ENCODE data around the gene SLFN11.

DNA sequence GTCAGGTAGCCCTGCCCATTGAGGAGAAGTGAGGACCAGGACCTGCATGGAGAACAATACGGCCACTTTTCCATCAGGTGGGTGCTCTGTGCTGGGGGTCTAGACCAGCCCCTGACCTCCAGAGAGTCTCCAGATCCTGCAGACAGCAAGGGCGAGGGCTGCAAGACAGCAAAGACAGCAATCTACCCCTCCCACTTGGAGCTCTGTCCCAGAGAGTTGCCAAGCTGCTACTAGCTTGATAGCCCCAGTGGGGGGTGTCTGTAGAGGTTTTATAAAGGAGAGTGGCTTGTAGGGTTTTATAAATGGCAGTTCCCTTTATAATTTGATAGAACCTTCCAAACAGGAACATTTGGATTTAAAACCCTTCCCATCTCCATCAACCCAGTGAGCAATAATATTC is 16.7 kb upstream of the SLFN11 start:
- no peak for TF ChIP-seq EZH2 (IDR thresholded peaks at IDR 0.05; ENCODE audit: low read depth, unreplicated experiment)
- TF ChIP-seq, protein P1, sequence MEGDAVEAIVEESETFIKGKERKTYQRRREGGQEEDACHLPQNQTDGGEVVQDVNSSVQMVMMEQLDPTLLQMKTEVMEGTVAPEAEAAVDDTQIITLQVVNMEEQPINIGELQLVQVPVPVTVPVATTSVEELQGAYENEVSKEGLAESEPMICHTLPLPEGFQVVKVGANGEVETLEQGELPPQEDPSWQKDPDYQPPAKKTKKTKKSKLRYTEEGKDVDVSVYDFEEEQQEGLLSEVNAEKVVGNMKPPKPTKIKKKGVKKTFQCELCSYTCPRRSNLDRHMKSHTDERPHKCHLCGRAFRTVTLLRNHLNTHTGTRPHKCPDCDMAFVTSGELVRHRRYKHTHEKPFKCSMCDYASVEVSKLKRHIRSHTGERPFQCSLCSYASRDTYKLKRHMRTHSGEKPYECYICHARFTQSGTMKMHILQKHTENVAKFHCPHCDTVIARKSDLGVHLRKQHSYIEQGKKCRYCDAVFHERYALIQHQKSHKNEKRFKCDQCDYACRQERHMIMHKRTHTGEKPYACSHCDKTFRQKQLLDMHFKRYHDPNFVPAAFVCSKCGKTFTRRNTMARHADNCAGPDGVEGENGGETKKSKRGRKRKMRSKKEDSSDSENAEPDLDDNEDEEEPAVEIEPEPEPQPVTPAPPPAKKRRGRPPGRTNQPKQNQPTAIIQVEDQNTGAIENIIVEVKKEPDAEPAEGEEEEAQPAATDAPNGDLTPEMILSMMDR (conservative IDR thresholded peaks at IDR 0.05; ENCODE audit: low read depth in 2 of 2): no peak
- TF ChIP-seq, protein P2, sequence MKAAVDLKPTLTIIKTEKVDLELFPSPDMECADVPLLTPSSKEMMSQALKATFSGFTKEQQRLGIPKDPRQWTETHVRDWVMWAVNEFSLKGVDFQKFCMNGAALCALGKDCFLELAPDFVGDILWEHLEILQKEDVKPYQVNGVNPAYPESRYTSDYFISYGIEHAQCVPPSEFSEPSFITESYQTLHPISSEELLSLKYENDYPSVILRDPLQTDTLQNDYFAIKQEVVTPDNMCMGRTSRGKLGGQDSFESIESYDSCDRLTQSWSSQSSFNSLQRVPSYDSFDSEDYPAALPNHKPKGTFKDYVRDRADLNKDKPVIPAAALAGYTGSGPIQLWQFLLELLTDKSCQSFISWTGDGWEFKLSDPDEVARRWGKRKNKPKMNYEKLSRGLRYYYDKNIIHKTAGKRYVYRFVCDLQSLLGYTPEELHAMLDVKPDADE (IDR thresholded peaks at IDR 0.05): no peak
- TF ChIP-seq EZH2phosphoT487 (IDR thresholded peaks at IDR 0.05; ENCODE audit: unreplicated experiment): no peak
- TF ChIP-seq JUNB (IDR thresholded peaks at IDR 0.05; ENCODE audit: unreplicated experiment): no peak
- TF ChIP-seq STAT1 (IDR thresholded peaks at IDR 0.05; ENCODE audit: unreplicated experiment): no peak
- TF ChIP-seq, protein P3, sequence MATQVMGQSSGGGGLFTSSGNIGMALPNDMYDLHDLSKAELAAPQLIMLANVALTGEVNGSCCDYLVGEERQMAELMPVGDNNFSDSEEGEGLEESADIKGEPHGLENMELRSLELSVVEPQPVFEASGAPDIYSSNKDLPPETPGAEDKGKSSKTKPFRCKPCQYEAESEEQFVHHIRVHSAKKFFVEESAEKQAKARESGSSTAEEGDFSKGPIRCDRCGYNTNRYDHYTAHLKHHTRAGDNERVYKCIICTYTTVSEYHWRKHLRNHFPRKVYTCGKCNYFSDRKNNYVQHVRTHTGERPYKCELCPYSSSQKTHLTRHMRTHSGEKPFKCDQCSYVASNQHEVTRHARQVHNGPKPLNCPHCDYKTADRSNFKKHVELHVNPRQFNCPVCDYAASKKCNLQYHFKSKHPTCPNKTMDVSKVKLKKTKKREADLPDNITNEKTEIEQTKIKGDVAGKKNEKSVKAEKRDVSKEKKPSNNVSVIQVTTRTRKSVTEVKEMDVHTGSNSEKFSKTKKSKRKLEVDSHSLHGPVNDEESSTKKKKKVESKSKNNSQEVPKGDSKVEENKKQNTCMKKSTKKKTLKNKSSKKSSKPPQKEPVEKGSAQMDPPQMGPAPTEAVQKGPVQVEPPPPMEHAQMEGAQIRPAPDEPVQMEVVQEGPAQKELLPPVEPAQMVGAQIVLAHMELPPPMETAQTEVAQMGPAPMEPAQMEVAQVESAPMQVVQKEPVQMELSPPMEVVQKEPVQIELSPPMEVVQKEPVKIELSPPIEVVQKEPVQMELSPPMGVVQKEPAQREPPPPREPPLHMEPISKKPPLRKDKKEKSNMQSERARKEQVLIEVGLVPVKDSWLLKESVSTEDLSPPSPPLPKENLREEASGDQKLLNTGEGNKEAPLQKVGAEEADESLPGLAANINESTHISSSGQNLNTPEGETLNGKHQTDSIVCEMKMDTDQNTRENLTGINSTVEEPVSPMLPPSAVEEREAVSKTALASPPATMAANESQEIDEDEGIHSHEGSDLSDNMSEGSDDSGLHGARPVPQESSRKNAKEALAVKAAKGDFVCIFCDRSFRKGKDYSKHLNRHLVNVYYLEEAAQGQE (IDR thresholded peaks at IDR 0.05; ENCODE audit: unreplicated experiment): no peak
- TF ChIP-seq NANOG (IDR thresholded peaks at IDR 0.05; ENCODE audit: borderline replicate concordance): no peak
- TF ChIP-seq POLR2AphosphoS5 (IDR thresholded peaks at IDR 0.05; ENCODE audit: low read depth): no peak
- no peak for TF ChIP-seq CREB1 (CRISPR knock-in tag; IDR thresholded peaks at IDR 0.05; ENCODE audit: low read depth)

Measured in GM23338 (cell line).